Activated T-cell treated with anti-CD3 and anti-CD28 coated beads for 4 hours (primary cell): ENCODE results near the gene PNP.

ENCODE experiments used
- DNase-seq: peaks from one replicate; pipeline ENCODE4 v3.0.0-alpha.2; 2020

The PNP gene

DNA sequence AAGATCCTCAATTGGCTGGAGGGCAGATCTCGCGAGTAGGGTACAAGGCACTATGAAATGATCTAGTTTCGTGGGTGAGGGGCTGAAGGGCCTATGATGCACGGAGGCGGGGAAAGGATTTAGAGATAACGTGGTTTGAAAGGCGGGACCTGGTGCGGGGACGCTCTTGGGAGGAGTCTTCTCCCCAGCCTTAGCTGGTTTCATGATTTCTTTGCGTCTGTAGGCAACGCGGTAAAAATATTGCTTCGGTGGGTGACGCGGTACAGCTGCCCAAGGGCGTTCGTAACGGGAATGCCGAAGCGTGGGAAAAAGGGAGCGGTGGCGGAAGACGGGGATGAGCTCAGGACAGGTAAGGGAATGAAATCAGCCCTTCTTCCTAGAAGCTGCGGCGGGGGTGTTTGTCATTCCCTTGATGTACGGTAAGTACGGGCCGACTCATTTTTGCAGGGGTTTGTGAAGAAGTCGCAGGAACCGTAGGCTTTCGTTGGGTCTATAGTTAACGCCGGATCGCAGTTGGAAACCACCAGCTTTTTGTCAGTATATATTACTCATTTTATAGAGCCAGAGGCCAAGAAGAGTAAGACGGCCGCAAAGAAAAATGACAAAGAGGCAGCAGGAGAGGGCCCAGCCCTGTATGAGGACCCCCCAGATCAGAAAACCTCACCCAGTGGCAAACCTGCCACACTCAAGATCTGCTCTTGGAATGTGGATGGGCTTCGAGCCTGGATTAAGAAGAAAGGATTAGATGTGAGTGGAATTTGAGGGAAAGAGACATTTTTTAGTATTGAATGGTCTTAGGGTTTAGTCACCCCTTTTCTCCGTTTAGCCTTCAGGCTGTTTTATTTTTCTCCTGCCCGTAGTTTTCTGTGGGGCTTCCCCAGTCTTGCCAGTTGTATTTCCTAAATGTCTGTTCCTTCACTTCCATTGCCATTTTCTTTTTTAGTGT lies 13.6 kb upstream of the PNP start:
- peak; percentile 31 for DNase-seq

- DNase-seq, result no peak
Observed at GRCh38 chr14:20456971-20457370, 12.2 kb upstream of the PNP start.

DNA sequence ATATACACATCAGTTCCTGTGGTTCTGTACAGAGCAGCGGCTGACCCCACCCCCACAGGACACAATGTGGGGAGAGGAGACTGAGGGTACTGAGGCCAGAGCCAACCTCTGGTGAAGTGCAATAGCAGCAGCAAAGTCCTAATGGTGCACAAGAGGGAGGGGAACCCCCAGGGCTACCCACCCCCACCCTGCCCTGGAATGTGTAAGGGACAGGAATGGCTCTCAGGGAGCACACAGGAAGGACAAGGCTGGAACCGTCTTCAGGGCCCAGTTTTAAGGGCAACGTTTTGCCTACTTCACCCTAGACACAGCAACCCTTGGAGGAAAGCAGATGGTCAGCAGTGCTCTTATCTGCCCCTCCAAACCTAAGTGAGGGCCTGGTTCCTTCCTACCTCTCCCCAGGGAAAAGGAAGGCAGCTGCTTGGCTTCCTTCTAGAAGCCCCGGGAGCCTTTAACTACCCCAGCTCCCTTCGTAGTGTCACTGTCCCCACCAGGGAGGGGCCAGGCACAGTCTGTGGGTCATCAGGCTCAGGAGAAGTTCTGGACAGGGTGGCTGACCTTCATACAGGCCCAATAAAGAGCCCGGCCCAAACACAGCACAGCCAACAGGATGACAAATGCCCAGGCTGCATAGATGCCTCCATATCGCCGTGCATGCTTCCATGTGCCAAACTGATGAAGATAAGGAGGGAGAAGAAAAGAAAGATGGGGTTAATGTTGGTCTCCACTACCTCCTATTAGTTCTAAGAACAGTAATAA lies 11.0 kb upstream of the PNP start:
- no peak for DNase-seq

- DNase-seq, result peak; percentile 39
Observed at GRCh38 chr14:20460458-20461224, 8.6 kb upstream of the PNP start.

- peak; percentile 96 for DNase-seq
Observed at GRCh38 chr14:20461225-20462141, 7.7 kb upstream of the PNP start, which contains the start of gene PIP4P1. Gene PIP4P1, minus strand, starts transcription at chr14:20461434. Its CDS starts 109 bp downstream, at chr14:20461325.

DNA sequence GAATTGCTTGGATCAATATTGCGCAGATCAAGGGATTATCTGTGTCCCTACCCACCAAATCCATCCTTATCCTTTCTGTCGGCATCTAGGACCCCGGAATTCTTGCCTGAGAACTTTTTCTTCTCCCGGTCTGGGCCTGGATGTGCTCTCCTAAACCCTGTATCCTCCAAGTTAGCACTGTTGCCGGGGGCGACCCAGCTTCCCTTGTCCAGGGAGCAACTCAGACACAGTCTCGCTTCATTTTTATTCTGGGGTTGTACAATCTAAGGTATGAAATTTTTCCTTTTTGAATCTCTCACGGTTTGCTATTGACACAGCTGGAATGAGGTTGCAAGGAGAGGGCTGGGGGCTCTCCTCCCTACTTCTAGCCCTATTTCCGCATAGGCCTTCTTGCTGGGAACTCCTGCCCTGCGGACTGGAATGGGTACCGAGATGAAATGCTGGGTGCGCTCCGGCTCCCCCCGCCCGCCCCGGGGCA lies 403 bp upstream of the PNP start:
- DNase-seq, result no peak

GRCh38 chr14:20469890-20470602 lies 840 bp downstream of the PNP start:
- DNase-seq, result peak; percentile 51

GRCh38 chr14:20470603-20470901 lies 1.3 kb downstream of the PNP start:
- no peak for DNase-seq

DNA sequence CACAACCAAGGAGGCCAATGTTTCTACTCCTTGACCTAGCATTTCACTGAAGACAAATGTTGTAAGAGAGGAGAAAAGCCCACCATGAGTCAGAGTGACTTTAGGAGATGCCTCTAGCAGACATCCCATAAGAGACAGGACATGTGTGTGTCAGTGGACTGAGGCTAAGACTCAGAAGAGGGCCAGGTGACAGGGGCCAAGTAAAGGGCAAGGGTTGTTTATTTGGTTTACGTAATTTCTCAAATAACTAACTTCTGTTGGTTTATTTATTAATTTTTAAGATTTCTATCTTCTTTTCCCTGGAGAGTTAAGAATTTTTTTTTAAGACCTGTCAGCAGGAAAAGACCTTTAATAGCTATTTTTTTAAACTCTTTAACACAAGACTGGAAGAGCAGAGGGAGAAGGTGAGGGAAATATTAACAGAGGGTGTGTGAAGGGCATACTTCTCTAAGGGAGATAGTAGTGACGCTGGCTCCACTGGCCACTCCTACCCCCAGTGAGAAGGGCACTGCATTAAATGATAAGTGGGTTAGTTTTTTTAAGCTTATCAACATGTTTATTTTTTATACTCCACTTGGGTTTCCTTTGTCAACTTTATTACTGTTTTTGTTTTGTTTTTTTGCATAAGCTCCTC lies 3.4 kb downstream of the PNP start:
- no peak for DNase-seq

DNA sequence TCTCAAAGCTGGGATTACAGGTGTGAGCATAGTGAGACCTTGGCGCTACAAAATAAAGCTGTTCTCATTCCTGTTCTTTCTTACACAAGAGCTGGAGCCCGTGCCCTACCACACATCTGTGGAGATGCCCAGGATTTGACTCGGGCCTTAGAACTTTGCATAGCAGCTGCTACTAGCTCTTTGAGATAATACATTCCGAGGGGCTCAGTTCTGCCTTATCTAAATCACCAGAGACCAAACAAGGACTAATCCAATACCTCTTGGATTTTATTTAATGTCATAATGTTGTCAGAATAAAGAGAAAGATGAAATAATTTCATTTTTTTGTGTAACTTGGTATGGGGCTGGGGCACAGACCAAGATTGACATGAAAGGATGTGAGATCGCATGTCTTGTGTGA lies 7.6 kb downstream of the PNP start:
- no peak for DNase-seq

- DNase-seq, result no peak
Observed at GRCh38 chr14:20477211-20477876, 8.1 kb downstream of the PNP start.

GRCh38 chr14:20478894-20479293 lies 9.7 kb downstream of the PNP start:
- DNase-seq, result no peak

- DNase-seq, result no peak
Observed at GRCh38 chr14:20482382-20482781, 13.2 kb downstream of the PNP start.

- no peak for DNase-seq
Observed at GRCh38 chr14:20485900-20486299, 16.7 kb downstream of the PNP start.

DNA sequence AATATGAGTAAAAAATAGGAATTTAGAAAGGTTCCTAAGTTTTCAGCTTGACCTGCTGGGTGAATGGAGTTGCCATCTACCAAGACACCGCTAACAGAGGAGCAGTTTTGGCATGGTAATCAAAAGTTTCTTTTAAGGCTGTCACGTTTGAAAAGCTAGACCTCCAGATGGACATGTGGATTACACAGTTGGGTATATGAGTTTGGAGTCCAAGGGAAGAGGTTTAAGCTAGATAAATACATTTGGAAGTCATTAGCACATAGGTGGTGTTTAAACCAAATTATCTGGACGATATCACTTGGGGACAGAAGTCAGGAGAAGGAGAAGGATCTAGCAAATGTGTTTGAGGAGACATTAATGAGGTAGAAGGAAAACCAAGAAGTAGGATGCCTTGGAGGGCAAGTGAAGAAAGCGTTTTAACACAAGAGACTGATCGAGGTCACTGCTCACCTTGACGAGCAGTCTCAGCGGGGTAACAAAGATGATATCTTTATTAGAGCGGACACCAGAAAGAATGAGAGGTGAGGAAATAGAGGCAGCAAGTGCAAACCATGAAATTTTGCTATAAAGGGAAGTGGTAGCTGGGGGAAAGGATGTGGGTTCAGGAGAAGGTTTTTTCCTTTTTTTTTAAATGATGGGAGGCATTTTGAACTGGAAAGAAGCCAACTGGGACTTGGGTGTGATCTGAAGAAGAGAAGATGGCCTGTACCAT lies 17.6 kb downstream of the PNP start:
- no peak for DNase-seq

- DNase-seq, result no peak
Observed at GRCh38 chr14:20487396-20487725, 18.2 kb downstream of the PNP start.

- DNase-seq, result no peak
Observed at GRCh38 chr14:20489093-20489994, 20.1 kb downstream of the PNP start.

DNA sequence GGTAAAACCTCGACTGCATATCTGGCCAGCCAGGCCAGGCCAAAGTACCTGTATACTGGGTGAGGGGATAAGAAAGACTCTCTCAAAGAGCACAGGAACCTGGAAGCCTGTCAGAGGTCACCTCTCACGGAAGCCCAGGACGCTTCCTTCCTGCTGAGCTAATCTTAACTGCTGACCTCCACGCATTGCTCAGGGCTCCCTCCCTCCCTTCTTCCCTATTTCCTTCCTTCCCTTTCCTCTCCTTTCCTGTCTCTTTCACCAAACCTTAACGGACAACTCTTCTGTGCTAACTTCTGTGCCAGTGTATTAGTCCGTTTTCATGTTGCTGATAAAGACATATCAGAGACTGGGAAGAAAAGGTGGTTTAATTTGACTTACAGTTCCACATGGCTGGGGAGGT lies 21.4 kb downstream of the PNP start:
- DNase-seq, result no peak

DNA sequence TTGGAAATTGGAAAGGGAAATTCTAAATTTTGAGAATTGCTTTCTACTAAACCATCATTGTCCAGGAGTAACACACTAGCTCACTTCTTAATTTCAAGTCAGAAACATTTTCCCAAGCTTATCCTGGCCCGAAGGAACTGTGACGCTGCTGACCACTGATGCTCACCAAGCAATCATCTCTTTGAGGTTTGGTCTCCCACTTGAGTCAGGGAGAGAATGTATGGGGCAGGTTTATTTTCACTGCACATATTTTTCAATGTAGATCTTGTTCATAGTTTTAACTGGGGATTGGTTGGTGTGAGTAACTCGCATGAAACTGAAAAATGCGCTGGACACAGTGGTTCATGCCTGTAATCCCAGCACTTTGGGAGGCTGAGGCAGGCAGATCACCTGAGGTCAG lies 23.3 kb downstream of the PNP start:
- DNase-seq, result no peak
